ENCODE measurements around the gene SERTAD3. TPM values are rescaled to one million over a fixed set of nuclear protein-coding genes. Genes with fewer than 3 reads are reported as not detected.
"Not testable (repeated sequence)": the region's sequence is repeated elsewhere in the genome, so short reads cannot be mapped to it uniquely, and the experiment has no call there.

SERTAD3 gene
- total and polyA plus RNA-seq, 2 donors = 17.6 to 35.2 TPM

- Histone ChIP-seq H3K4me1 (ENCODE audit: control insufficient read depth in 2 of 2, insufficient read depth in 2 of 2, low read length in 2 of 2) (peaks cover 9 to 21% of the 10 kb centered on the region in 2 donors), H3K27me3 (ENCODE audit: control insufficient read depth in 2 of 2, insufficient read depth in 1 of 2, low read length in 1 of 2) (peaks cover 25 to 43% of the 10 kb centered on the region in 2 donors)
- not testable (repeated sequence) for H3K27ac ChIP-seq (ENCODE audit: low read depth in 1 of 2, low read length in 1 of 2); DNase-seq (ENCODE audit: low read depth in 6 of 9, low spot score in 9 of 9); H3K9me3 ChIP-seq (ENCODE audit: control insufficient read depth in 2 of 2, insufficient read depth in 1 of 2, low read length in 1 of 2); H3K36me3 ChIP-seq (ENCODE audit: control insufficient read depth in 2 of 2, insufficient read depth in 2 of 2, low read length in 1 of 2); H3K4me3 ChIP-seq (ENCODE audit: low read length in 2 of 2)
- WGBS = 86% methylated on average over 12 of the region's 12 CpGs
Observed at GRCh38 chr19:40463587-40464037, 19.5 kb upstream of the SERTAD3 start.

- Histone ChIP-seq H3K4me1 (ENCODE audit: control insufficient read depth in 2 of 2, insufficient read depth in 2 of 2, low read length in 2 of 2) (peaks cover 4 to 21% of the 10 kb centered on the region in 2 donors), H3K9me3 (ENCODE audit: control insufficient read depth in 2 of 2, insufficient read depth in 1 of 2, low read length in 1 of 2) (peaks cover 0 to 7% of the 10 kb centered on the region in 2 donors), H3K4me3 (ENCODE audit: low read length in 2 of 2) (no peak overlapping the region), H3K36me3 (ENCODE audit: control insufficient read depth in 2 of 2, insufficient read depth in 2 of 2, low read length in 1 of 2) (no peaks in the 10 kb centered on the region), H3K27ac (ENCODE audit: low read depth in 1 of 2, low read length in 1 of 2) (no peak overlapping the region), H3K27me3 (ENCODE audit: control insufficient read depth in 2 of 2, insufficient read depth in 1 of 2, low read length in 1 of 2) (peaks cover 6 to 26% of the 10 kb centered on the region in 2 donors)
- DNase-seq (ENCODE audit: low read depth in 6 of 9, low spot score in 9 of 9) = no peak
- WGBS = 60% methylated on average over 7 of the region's 7 CpGs
Observed at GRCh38 chr19:40461669-40462221, 17.6 kb upstream of the SERTAD3 start.

- Histone ChIP-seq H3K36me3 (ENCODE audit: control insufficient read depth in 2 of 2, insufficient read depth in 2 of 2, low read length in 1 of 2) (no peaks in the 10 kb centered on the region), H3K27me3 (ENCODE audit: control insufficient read depth in 2 of 2, insufficient read depth in 1 of 2, low read length in 1 of 2) (peaks cover 0 to 11% of the 10 kb centered on the region in 2 donors), H3K9me3 (ENCODE audit: control insufficient read depth in 2 of 2, insufficient read depth in 1 of 2, low read length in 1 of 2) (no peaks in the 10 kb centered on the region), H3K4me1 (ENCODE audit: control insufficient read depth in 2 of 2, insufficient read depth in 2 of 2, low read length in 2 of 2) (peaks cover 2 to 8% of the 10 kb centered on the region in 2 donors), H3K4me3 (ENCODE audit: low read length in 2 of 2) (no peak overlapping the region), H3K27ac (ENCODE audit: low read depth in 1 of 2, low read length in 1 of 2) (no peak overlapping the region)
- WGBS = 99% methylated on average over 3 of the region's 3 CpGs
- no peak for DNase-seq (ENCODE audit: low read depth in 6 of 9, low spot score in 9 of 9)
Observed at GRCh38 chr19:40460185-40460584, 16.1 kb upstream of the SERTAD3 start.

- Histone ChIP-seq H3K4me3 (ENCODE audit: low read length in 2 of 2) (no peak overlapping the region), H3K27ac (ENCODE audit: low read depth in 1 of 2, low read length in 1 of 2) (no peak overlapping the region), H3K27me3 (ENCODE audit: control insufficient read depth in 2 of 2, insufficient read depth in 1 of 2, low read length in 1 of 2) (no peaks in the 10 kb centered on the region), H3K36me3 (ENCODE audit: control insufficient read depth in 2 of 2, insufficient read depth in 2 of 2, low read length in 1 of 2) (no peaks in the 10 kb centered on the region), H3K9me3 (ENCODE audit: control insufficient read depth in 2 of 2, insufficient read depth in 1 of 2, low read length in 1 of 2) (no peaks in the 10 kb centered on the region), H3K4me1 (ENCODE audit: control insufficient read depth in 2 of 2, insufficient read depth in 2 of 2, low read length in 2 of 2) (peaks cover 0 to 2% of the 10 kb centered on the region in 2 donors)
- no peak for DNase-seq (ENCODE audit: low read depth in 6 of 9, low spot score in 9 of 9)
- WGBS = 97% methylated on average over 3 of the region's 3 CpGs
Observed at GRCh38 chr19:40458597-40458974, 14.5 kb upstream of the SERTAD3 start.

GRCh38 chr19:40457953-40458596 is 13.9 kb upstream of the SERTAD3 start:
- H3K36me3 ChIP-seq (ENCODE audit: control insufficient read depth in 2 of 2, insufficient read depth in 2 of 2, low read length in 1 of 2) = no peaks in the 10 kb centered on the region

GRCh38 chr19:40457048-40457447 is 12.9 kb upstream of the SERTAD3 start:
- WGBS = 98% methylated on average over 5 of the region's 5 CpGs
- H3K36me3 ChIP-seq (ENCODE audit: control insufficient read depth in 2 of 2, insufficient read depth in 2 of 2, low read length in 1 of 2) = no peaks in the 10 kb centered on the region
- H3K27me3 ChIP-seq (ENCODE audit: control insufficient read depth in 2 of 2, insufficient read depth in 1 of 2, low read length in 1 of 2) = no peaks in the 10 kb centered on the region
- no peak for DNase-seq (ENCODE audit: low read depth in 6 of 9, low spot score in 9 of 9)
- H3K4me1 ChIP-seq (ENCODE audit: control insufficient read depth in 2 of 2, insufficient read depth in 2 of 2, low read length in 2 of 2) = peaks cover 0 to 2% of the 10 kb centered on the region in 2 donors
- no peak overlapping the region for H3K4me3 ChIP-seq (ENCODE audit: low read length in 2 of 2)
- no peaks in the 10 kb centered on the region for H3K9me3 ChIP-seq (ENCODE audit: control insufficient read depth in 2 of 2, insufficient read depth in 1 of 2, low read length in 1 of 2)
- no peak overlapping the region for H3K27ac ChIP-seq (ENCODE audit: low read depth in 1 of 2, low read length in 1 of 2)

More at GRCh38 chr19:40457953-40458596, 13.9 kb upstream of the SERTAD3 start:
- H3K4me1 ChIP-seq (ENCODE audit: control insufficient read depth in 2 of 2, insufficient read depth in 2 of 2, low read length in 2 of 2) = peaks cover 0 to 2% of the 10 kb centered on the region in 2 donors
- H3K27ac ChIP-seq (ENCODE audit: low read depth in 1 of 2, low read length in 1 of 2) = no peak overlapping the region
- H3K27me3 ChIP-seq (ENCODE audit: control insufficient read depth in 2 of 2, insufficient read depth in 1 of 2, low read length in 1 of 2) = no peaks in the 10 kb centered on the region
- DNase-seq (ENCODE audit: low read depth in 6 of 9, low spot score in 9 of 9) = no peak
- no peaks in the 10 kb centered on the region for H3K9me3 ChIP-seq (ENCODE audit: control insufficient read depth in 2 of 2, insufficient read depth in 1 of 2, low read length in 1 of 2)
- 95% methylated on average over 27 of the region's 27 CpGs for WGBS
- no peak overlapping the region for H3K4me3 ChIP-seq (ENCODE audit: low read length in 2 of 2)

GRCh38 chr19:40453943-40454342 is 9.8 kb upstream of the SERTAD3 start:
- not testable (repeated sequence) for H3K9me3 ChIP-seq (ENCODE audit: control insufficient read depth in 2 of 2, insufficient read depth in 1 of 2, low read length in 1 of 2); H3K36me3 ChIP-seq (ENCODE audit: control insufficient read depth in 2 of 2, insufficient read depth in 2 of 2, low read length in 1 of 2); H3K27ac ChIP-seq (ENCODE audit: low read depth in 1 of 2, low read length in 1 of 2); H3K27me3 ChIP-seq (ENCODE audit: control insufficient read depth in 2 of 2, insufficient read depth in 1 of 2, low read length in 1 of 2); DNase-seq (ENCODE audit: low read depth in 6 of 9, low spot score in 9 of 9); H3K4me1 ChIP-seq (ENCODE audit: control insufficient read depth in 2 of 2, insufficient read depth in 2 of 2, low read length in 2 of 2); H3K4me3 ChIP-seq (ENCODE audit: low read length in 2 of 2)
- 99% methylated on average over 6 of the region's 6 CpGs for WGBS

- H3K36me3 ChIP-seq (ENCODE audit: control insufficient read depth in 2 of 2, insufficient read depth in 2 of 2, low read length in 1 of 2) = no peaks in the 10 kb centered on the region
- 95% methylated on average over 5 of the region's 5 CpGs for WGBS
- no peak for DNase-seq (ENCODE audit: low read depth in 6 of 9, low spot score in 9 of 9)
- peak overlapping the region in 1 of 2 donors; percentile 47 for H3K27ac ChIP-seq (ENCODE audit: low read depth in 1 of 2, low read length in 1 of 2)
- no peaks in the 10 kb centered on the region for H3K27me3 ChIP-seq (ENCODE audit: control insufficient read depth in 2 of 2, insufficient read depth in 1 of 2, low read length in 1 of 2)
- no peaks in the 10 kb centered on the region for H3K9me3 ChIP-seq (ENCODE audit: control insufficient read depth in 2 of 2, insufficient read depth in 1 of 2, low read length in 1 of 2)
- no peaks in the 10 kb centered on the region for H3K4me1 ChIP-seq (ENCODE audit: control insufficient read depth in 2 of 2, insufficient read depth in 2 of 2, low read length in 2 of 2)
- no peak overlapping the region for H3K4me3 ChIP-seq (ENCODE audit: low read length in 2 of 2)
Observed at GRCh38 chr19:40453151-40453735, 9.1 kb upstream of the SERTAD3 start.

- Histone ChIP-seq H3K9me3 (ENCODE audit: control insufficient read depth in 2 of 2, insufficient read depth in 1 of 2, low read length in 1 of 2) (no peaks in the 10 kb centered on the region), H3K4me3 (ENCODE audit: low read length in 2 of 2) (no peak overlapping the region), H3K4me1 (ENCODE audit: control insufficient read depth in 2 of 2, insufficient read depth in 2 of 2, low read length in 2 of 2) (no peaks in the 10 kb centered on the region), H3K27ac (ENCODE audit: low read depth in 1 of 2, low read length in 1 of 2) (no peak overlapping the region), H3K27me3 (ENCODE audit: control insufficient read depth in 2 of 2, insufficient read depth in 1 of 2, low read length in 1 of 2) (no peaks in the 10 kb centered on the region), H3K36me3 (ENCODE audit: control insufficient read depth in 2 of 2, insufficient read depth in 2 of 2, low read length in 1 of 2) (no peaks in the 10 kb centered on the region)
- 93% methylated on average over 5 of the region's 5 CpGs for WGBS
- DNase-seq (ENCODE audit: low read depth in 6 of 9, low spot score in 9 of 9) = no peak
Observed at GRCh38 chr19:40452016-40452415, 7.9 kb upstream of the SERTAD3 start.
